Hepatic stellate cell (primary cell): ENCODE measurements around the gene MPIG6B.

Source experiments
- DNase-seq: peaks from one replicate; pipeline ENCODE4 v3.0.0; 2011; ENCODE audit warnings: low spot score

Gene MPIG6B

DNA sequence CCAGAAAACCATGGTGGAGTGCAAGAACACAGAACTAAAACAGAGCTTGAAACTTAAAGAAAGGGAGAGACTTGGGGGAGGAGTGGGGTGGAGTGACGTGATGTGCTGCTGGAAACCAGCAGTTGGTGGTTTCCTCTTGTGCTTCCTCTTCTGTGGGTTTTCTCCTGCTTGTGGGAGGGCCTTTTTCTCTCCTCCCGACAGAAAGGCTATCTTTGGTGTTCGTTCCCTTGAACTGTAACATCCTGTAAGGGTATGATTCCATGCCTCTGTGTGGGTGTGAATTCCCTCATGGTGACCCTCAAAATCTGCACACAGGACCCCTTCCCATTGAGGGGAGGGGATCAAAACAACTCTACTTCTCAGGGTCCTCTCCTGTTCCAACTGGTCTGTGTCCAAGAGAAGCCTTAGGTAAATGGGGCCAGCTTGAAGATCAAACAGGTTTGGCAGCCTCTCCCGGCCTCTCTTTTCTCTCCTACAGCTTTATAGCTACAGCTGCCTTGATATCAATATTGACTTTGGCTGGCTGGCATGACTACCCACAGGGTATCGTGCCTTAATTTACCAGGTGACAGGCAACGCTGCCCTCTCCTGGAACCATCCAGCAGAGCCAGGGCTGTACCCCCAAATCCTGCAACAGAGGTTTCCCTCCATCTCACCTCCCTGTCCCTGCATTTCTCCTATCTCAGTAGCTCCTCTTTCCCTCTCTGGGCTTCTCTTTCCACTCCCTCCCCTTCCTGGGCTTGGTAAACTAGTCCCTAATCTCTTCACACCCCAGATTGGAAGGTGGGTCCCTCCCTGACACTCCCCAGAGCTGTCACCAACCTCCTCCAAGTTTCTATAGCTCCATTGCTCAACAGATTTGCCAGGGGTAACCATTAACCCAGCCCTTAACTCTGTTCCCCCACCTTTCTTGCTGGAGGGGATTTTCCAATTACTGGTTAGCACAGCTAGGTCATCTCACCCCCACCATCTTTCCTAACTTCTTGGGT lies 15.1 kb downstream of the MPIG6B start:
- DNase-seq = peak; percentile 86

GRCh38 chr6:31739639-31740396 lies 16.6 kb downstream of the MPIG6B start, which contains the start of gene MSH5:
TSS of gene MSH5 (plus strand) at chr6:31740005. CDS start at chr6:31740467, 462 bp downstream.
- DNase-seq = peak; percentile 98

- peak; percentile 56 for DNase-seq
These were observed 17.4 kb downstream of the MPIG6B start for GRCh38 chr6:31740397-31741223.

- no peak for DNase-seq
These were observed 18.6 kb downstream of the MPIG6B start for GRCh38 chr6:31741815-31742214.

DNA sequence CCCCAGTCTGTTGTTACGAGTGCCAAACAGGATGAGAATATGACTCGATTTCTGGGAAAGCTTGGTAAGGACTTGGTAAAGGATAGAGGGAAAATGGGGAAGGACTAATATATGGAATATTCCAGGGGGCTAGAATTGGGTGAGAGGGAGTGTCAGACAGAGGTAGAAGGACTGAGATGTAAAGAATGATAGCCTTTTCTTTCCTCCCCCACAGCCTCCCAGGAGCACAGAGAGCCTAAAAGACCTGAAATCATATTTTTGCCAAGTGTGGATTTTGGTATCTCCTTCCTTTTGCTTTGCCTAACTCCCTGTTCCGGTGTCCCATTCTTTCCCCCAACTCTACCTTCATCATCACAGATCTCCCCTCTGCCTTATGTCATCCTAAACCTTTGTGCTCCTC lies 19.7 kb downstream of the MPIG6B start:
- DNase-seq = no peak

DNA sequence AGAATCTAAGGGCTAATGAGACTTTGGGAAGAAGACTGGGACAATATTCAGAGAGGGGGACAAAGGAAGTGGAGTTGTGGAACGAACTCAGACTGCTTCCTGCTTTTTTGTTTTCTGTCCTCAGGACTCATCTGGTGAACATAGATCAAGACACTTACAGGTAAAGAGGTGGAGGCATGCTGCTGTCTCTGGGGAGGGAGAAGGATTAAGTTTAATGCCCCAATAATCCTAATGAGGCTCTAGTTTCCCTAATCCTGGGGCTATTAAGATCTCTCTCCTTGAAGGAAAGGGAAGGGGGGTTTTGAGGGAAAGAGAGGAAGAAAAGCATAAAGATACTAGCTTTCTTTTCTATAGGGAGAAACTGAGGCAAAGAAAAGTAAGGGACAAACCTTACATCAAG lies 21.2 kb downstream of the MPIG6B start:
- no peak for DNase-seq

GRCh38 chr6:31749301-31750036 lies 26.3 kb downstream of the MPIG6B start:
- DNase-seq = no peak

DNA sequence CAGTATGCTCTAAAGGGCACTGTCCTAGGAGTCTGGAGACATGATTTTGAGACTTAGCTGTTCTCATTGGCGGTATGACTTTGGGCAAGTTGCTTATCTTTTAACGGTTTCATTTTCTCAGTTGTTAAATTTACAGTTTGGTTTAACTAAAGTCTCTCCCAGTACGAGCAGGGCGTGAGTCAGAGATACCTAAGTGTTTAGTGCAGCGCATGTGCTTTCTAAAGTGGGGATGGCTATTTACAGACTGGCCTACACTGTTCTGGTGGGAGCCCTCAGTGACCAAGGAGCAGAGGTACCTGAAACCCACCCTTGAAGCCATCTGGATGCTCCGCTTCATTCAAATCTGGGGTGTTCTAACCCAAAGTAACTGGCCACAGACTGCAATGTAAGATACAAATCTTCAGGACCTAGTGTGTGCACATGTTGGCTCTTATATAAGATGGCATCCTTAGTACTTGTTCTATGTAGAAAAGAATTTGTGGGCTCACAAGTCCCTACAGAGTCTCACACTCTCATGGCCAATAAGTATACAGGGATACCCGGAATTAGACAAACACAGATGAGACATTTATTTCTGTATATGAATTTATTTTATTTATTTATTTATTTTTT lies 27.3 kb downstream of the MPIG6B start:
- no peak for DNase-seq

DNA sequence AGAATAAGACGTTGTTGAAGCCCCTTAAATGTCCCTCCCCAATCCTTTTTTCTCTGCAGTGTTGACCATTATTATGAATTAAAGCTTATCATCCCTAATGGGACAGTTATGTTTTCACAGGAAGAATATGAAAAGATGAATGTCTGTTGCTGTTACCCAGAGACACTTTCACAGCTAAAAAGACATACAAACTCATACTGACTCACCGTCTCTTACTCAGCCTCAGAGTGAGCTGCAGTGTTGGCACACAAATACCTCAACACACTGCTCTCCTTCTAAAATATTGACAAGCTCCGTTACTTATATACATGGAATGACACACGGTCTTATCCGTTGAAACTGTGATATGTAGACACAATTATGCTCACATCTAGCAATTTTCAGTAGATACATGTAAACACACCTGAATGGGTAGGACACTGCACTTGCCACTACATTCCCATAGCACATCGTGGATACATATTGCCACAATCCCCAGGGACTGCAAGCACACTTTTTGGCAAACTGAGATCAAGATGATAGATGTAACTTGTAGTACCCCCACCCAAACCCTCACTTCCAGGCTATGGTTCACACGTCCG lies 29.7 kb downstream of the MPIG6B start:
- DNase-seq = peak; percentile 79

DNA sequence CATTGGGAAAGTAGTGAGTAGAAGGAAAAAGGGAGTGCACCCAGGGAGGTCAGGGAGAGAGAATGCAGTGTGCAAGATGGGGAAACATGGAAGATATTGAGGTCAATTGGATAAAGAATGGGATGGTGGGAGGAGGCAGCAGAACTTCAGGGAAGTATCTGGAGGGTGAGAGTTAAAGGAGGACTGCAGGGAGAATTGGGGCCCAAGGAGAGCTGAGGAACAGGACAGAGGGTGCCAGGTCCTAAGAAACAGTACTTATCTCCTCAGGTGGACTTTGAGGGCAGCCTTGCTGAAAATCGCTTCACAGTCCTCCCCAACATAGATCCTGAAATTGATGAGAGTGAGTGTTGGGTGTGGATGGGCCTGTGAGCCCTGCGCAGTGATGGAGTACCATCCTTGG lies 35.1 kb downstream of the MPIG6B start:
- no peak for DNase-seq

DNA sequence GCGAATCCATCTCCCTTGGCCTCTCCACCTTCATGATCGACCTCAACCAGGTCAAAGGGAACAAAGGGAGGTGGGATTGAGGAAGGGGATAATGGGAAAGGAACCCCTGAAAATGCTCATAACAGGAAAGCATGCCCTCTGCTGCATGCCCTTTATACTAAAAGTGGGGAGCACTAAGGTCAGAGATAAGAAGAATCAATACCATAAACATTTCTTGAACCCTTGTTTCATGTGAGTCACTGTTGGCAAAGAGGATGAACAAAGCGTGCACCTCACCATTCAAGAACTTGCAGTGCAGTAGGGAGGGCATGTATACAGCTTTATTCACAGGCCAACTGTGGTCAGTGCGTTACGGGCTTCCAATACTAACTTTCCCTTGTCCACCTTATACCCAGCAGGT lies 37.6 kb downstream of the MPIG6B start:
- DNase-seq = no peak

DNA sequence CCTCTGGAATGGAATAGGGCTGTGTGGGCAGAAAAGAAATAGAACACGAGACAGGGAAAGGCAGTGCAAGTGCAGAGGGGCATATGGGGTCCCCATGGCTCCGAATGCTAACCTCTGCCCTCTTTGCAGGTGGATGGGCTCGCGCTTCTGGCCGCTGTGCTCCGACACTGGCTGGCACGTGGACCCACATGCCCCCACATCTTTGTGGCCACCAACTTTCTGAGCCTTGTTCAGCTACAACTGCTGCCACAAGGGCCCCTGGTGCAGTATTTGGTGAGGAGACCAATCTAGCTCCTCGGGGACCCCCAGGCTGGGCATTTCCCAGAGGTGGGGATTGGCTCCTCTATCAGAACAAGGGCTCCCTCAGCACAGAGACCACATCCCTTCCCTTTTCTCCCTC lies 38.2 kb downstream of the MPIG6B start:
- no peak for DNase-seq

- DNase-seq = no peak
These were observed 39.2 kb downstream of the MPIG6B start, which contains the start of gene SAPCD1 for GRCh38 chr6:31762356-31762755. TSS of gene SAPCD1 (plus strand) at chr6:31762656. CDS start at chr6:31763055, 399 bp downstream.

GRCh38 chr6:31762878-31763618 lies 39.9 kb downstream of the MPIG6B start:
- DNase-seq = peak; percentile 37

DNA sequence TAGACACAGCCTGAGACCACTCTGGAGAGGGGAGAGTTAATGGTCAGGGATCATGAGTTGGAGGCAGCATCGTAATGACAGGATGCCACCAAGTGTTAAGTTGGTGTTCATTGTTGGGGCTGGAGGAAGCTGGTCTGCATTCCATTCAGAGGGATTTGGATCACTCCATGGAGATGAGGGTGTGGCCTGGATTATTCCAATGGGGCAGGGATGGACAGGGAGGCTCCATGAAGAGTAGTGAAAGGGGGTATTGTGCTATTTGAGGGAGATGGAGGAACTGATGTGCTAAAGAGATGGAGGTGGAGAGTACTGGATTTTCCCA lies 40.4 kb downstream of the MPIG6B start:
- peak; percentile 96 for DNase-seq

DNA sequence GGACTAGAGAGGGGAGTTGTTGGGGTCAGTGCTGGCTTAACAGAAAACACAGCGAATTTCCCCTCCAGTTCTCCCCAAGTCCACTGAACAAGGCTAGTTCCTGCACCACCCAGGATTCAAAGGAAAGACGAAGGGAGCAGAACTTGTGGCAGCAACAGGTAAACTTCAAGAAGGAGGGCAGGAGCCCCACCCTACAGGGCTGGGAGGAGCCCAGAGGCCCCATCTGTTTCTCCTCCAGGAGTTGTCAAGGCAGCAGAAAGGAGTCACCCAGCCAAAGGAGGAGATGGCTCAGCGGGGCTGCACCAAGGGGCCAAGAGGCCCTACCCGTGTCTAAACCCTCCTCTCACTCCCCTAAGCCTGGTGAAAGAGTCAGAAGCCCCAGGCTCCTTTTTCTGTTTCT lies 41.0 kb downstream of the MPIG6B start:
- peak; percentile 40 for DNase-seq

DNA sequence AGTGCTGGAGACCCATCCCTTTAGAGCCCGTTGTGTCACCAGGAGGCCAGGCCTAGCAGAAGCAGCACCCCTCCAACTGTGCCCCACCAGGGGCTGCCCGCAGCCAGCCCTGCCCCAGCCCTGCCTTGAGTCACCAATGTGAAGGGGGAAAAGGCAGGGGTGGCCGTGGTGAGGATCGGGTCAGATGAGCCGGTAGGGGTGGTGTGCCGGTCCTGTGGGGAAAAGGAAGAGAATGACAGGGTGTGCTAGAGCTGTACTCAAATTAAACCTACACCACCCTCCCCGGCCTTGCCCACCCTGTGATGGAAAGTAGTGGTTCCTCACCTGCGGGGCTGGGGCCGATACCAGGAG lies 42.4 kb downstream of the MPIG6B start:
- no peak for DNase-seq

DNA sequence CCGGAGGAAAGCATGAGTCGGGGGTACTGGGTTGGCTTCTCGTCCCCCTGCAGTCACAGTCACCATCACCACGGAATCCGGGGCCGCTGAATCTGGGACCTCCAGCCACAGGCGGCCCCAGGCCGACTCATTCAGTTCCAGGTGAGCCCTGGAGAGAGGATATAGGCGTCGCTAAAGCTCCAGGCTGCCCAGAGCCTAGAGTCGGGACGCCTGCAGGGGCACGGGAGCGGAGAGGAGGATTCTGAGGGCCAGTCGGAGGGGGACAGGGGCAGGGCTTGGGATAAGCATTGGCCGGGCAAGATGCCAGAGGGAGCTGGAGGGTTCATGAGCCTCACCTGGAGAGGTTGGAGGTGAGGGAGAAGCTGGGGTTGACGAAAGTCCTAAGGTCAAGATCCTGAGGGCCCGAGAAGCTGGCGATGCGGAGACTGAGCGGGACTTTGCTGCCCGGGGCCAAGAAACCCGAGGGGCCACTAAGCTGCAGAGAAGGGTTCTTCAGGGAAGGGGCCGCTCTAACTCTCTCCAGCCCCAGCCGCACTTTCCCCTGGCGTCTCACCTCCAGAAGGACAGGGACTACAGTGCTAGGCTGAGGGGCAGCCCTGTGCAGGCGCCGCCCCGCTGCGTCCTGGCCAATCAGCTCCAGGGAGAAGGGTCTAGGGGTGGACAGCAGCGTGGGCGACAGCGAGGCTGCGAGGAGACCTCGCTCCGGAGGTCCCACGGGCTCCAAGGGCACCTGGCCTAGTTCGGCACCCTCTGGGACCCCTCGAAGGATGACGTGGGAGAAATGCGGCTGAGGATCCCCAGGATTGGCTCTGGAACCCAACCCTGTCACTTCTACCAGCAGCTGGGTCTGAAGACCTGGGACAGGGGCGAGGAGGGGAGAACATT lies 43.0 kb downstream of the MPIG6B start:
- peak; percentile 55 for DNase-seq

GRCh38 chr6:31767096-31767645 lies 44.0 kb downstream of the MPIG6B start:
- DNase-seq = no peak
